Duodenal mucosa (tissue), 2 donors: ENCODE measurements around the gene COL13A1.

ENCODE experiments used
- H3K27ac ChIP-seq: one replicate; pipeline ENCODE4 v1.7.0; 2013; ENCODE audit warnings: low read depth, low read length
- H3K27me3 ChIP-seq, 2 donors: one replicate each; pipeline ENCODE4 v1.7.0; 2013; ENCODE audit warnings: low read length in 2 of 2, control low read depth in 1 of 2; ENCODE audit not compliant: insufficient read depth in 2 of 2, control insufficient read depth in 1 of 2
- H3K36me3 ChIP-seq, 2 donors: one replicate each; pipeline ENCODE4 v1.7.0; 2013; ENCODE audit warnings: low read length in 2 of 2, control low read depth in 1 of 2; ENCODE audit not compliant: insufficient read depth in 2 of 2, control insufficient read depth in 1 of 2
- H3K4me1 ChIP-seq, 2 donors: one replicate each; pipeline ENCODE4 v1.7.0; 2013; ENCODE audit warnings: low read length in 2 of 2, control low read depth in 1 of 2; ENCODE audit not compliant: insufficient read depth in 2 of 2, control insufficient read depth in 1 of 2
- H3K4me3 ChIP-seq, 2 donors: one replicate each; pipeline ENCODE4 v1.7.0; 2013; ENCODE audit warnings: low read length in 2 of 2, low read depth in 1 of 2
- H3K9ac ChIP-seq, 2 donors: one replicate each; pipeline ENCODE4 v1.7.0; 2013; ENCODE audit warnings: low read length in 2 of 2, low read depth in 1 of 2
- H3K9me3 ChIP-seq, 2 donors: one replicate each; pipeline ENCODE4 v1.7.0; 2013; ENCODE audit warnings: low read length in 2 of 2, control low read depth in 1 of 2; ENCODE audit not compliant: control insufficient read depth in 1 of 2

Gene COL13A1

DNA sequence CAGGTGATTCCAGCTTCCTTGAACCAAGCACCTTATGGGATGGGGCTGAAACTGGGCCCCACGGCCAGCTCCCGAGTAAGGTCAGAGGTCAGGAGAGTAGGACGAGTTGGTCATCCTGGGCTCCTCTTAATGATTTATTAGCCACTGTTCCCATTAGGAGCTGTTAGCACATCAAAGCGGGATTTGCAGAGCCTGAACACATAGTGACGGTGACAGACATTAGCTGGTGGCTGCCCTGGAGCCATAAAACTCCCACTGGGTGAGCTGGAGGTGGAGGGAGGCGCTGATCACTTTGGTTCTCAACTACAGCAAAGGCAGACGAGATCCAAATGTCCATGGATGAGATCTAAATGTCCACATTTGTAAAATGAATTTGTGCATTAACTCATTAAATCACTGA lies 48.1 kb downstream of the COL13A1 start:
- Histone ChIP-seq H3K27me3 (peaks cover 0 to 3% of the 10 kb centered on the region in 2 donors), H3K9me3 (no peaks in the 10 kb centered on the region), H3K4me1 (peaks cover 15 to 16% of the 10 kb centered on the region in 2 donors), H3K36me3 (no peaks in the 10 kb centered on the region), H3K9ac (no peak overlapping the region), H3K27ac (no peak overlapping the region), H3K4me3 (no peak overlapping the region)

DNA sequence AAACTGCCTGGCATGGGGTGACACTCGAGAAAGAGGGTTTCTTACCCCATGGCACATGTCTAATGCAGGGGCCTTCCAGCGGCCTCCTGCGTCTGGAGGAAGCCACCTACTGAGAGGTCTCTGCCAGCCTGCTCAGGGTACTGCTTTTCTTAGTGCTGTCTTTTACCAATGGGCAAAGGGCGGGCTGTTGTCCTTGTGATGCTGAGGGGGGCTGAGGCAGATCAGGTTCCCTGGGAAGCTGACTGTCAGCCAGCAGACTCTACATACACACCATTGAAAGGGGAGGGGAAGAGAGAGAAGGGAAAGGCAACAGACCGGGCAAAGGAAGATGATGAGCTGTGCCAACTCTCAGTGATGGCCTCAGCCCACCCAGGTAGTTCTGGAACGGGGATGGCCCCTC lies 48.7 kb downstream of the COL13A1 start:
- H3K27me3 ChIP-seq, result peaks cover 0 to 3% of the 10 kb centered on the region in 2 donors
- peaks cover 19 to 20% of the 10 kb centered on the region in 2 donors for H3K4me1 ChIP-seq
- no peak overlapping the region for H3K27ac ChIP-seq
- no peak overlapping the region for H3K4me3 ChIP-seq
- no peak overlapping the region for H3K9ac ChIP-seq
- no peaks in the 10 kb centered on the region for H3K9me3 ChIP-seq
- no peaks in the 10 kb centered on the region for H3K36me3 ChIP-seq

DNA sequence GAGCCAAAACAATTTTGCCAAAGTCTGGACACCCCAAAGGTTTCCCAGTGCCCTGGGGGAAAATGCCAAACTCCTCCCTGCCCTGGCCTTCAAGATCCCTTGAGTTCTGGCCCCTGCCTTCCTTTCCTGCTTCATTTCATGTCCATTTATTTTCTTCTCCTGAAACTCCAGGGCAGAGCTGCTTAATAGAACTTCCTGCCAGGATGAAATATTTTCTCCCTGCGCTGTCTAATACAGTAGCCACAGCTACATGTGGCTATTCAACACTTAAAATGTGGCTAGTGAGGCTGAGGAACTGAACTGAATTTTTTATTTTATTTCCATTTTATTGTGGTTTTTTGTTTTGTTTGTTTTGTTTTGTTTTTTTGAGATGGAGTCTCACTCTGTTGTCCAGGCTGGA lies 49.6 kb downstream of the COL13A1 start:
- no peak overlapping the region for H3K4me3 ChIP-seq
- H3K4me1 ChIP-seq, result peaks cover 19 to 22% of the 10 kb centered on the region in 2 donors
- peaks cover 0 to 3% of the 10 kb centered on the region in 2 donors for H3K27me3 ChIP-seq
- no peaks in the 10 kb centered on the region for H3K9me3 ChIP-seq
- no peak overlapping the region for H3K27ac ChIP-seq
- no peaks in the 10 kb centered on the region for H3K36me3 ChIP-seq
- no peak overlapping the region for H3K9ac ChIP-seq

DNA sequence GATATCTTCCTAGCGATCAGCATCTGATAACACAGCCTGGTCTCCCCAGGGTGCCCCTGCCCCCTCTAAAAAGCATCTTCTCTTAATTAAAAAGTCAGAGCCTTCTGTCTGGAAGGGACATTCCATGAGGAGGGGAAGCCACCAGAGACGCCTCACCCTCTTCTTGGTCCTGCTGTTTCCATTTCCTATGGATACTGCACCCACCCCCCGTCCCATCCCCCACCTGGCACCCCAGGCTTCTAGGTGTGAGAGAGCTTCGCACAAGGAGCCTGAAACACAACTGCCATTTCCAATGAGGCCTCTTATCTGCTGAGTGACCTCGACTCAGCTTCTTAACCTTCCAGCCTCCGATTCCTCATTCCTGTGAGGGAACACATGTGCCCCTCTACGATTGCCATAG lies 51.4 kb downstream of the COL13A1 start:
- no peak overlapping the region for H3K4me3 ChIP-seq
- no peak overlapping the region for H3K9ac ChIP-seq
- H3K27me3 ChIP-seq, result no peaks in the 10 kb centered on the region
- H3K27ac ChIP-seq, result no peak overlapping the region
- H3K4me1 ChIP-seq, result peaks cover 29 to 33% of the 10 kb centered on the region in 2 donors
- H3K36me3 ChIP-seq, result no peaks in the 10 kb centered on the region
- H3K9me3 ChIP-seq, result no peaks in the 10 kb centered on the region

DNA sequence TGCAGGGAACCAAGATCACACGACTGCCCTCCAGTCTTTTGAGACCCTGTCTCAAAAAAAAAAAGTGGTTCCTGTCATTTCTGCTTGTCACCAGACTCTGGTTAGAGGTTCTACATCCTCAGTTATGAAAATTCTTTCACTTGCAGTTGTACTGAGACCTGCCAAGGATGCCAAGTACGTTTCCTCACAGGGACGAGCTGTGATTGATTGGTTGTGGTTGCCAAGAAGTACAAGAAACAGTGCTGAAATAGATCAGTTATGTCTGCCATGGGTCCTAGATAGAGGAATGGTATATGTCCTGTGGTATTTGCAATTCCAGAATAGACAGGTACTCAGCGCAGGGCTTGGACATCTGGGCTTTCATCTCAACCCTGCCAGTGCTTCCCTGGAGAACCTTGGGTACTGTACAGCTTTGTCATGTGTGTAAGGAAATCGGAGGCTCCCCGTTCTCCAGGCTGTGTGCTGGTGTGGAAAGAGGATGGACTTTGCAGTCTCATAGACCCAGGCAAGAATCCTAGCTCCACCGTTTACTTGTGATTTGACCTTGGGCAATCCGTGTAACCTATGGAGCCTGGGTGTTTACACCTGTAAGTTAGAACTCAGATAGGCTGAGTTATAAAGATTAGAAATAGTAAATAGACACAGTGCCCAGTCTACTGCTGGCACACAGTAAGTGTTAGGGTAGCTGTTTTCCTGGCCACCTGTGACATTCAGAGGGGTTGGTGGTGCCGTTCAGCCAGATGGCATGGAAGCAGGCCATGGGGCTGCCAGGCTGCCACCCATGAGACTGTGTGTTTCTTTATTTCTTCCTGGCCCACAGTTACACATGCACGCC lies 53.0 kb downstream of the COL13A1 start:
- no peaks in the 10 kb centered on the region for H3K36me3 ChIP-seq
- H3K4me1 ChIP-seq, result peaks cover 29 to 36% of the 10 kb centered on the region in 2 donors
- H3K4me3 ChIP-seq, result no peak overlapping the region
- H3K27ac ChIP-seq, result peak overlapping the region; percentile 45
- H3K9me3 ChIP-seq, result no peaks in the 10 kb centered on the region
- no peak overlapping the region for H3K9ac ChIP-seq
- no peaks in the 10 kb centered on the region for H3K27me3 ChIP-seq

DNA sequence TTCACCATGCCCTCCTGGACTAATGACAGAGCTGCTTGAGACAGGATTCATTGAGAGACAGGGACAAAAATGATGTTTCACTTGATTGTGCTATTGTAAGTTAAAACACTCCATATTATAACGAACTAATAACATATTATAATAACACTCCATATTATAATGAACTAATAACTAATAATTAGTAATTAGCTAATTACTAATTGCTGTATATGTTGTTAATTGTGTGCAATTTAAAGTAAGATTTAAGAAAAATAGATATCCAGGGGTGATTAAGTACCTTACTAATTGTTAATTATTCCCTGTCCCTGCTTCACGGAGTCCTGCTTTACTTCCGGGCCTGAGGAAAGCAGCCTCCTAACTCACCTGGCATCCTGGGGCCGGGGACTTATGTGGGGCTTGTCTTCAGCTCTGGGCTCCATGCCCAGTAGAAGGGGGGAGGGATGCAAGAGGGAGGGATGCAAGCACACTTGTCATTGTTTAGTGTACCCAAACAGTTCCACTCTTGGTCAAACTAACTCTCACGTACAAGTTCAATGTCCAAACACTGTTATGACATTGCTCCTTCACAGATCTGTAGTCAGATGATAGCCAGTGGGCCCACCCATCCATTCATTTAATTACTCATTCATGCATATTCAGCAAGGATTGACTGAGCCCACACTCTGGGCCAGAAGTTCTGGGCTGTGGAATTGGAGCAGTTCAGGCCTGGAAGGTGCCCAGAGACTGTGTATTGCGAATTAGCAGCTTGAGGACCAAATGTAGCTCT lies 53.8 kb downstream of the COL13A1 start:
- peaks cover 35 to 41% of the 10 kb centered on the region in 2 donors for H3K4me1 ChIP-seq
- H3K9me3 ChIP-seq, result no peaks in the 10 kb centered on the region
- H3K27ac ChIP-seq, result peak overlapping the region; percentile 45
- H3K36me3 ChIP-seq, result no peaks in the 10 kb centered on the region
- H3K27me3 ChIP-seq, result no peaks in the 10 kb centered on the region
- no peak overlapping the region for H3K9ac ChIP-seq
- H3K4me3 ChIP-seq, result no peak overlapping the region

DNA sequence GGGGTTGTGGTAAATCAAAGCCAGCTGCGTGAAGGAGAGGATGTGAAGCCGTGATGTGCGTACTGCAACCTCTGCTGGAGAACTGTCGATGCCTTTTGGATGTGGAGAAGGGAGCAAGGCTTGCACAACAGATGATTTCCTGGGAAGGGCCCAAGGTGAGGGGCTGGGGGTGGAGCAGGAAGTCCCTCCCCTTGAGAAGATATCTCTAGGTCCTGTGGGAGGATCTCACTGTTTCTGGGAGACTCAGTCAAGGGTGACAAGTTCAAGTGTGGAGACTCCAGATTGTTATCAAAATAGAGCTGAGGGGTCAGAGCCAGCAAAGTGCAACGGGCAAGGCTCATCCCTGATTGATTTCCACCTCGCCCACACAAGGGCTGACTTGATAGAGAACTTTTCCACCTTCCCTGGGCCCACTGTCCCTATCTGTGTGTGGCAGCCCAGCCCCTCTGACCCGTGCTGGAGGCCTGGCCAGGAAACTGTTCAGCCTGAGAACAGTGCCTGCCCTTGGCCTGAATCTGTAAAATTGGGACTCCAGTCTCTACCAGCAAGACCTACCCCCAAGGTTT lies 55.0 kb downstream of the COL13A1 start:
- H3K9me3 ChIP-seq, result no peaks in the 10 kb centered on the region
- H3K27me3 ChIP-seq, result no peaks in the 10 kb centered on the region
- H3K4me3 ChIP-seq, result no peak overlapping the region
- H3K27ac ChIP-seq, result no peak overlapping the region
- H3K36me3 ChIP-seq, result no peaks in the 10 kb centered on the region
- H3K4me1 ChIP-seq, result peaks cover 44 to 51% of the 10 kb centered on the region in 2 donors
- H3K9ac ChIP-seq, result peak overlapping the region in 1 of 2 donors; percentile 15

DNA sequence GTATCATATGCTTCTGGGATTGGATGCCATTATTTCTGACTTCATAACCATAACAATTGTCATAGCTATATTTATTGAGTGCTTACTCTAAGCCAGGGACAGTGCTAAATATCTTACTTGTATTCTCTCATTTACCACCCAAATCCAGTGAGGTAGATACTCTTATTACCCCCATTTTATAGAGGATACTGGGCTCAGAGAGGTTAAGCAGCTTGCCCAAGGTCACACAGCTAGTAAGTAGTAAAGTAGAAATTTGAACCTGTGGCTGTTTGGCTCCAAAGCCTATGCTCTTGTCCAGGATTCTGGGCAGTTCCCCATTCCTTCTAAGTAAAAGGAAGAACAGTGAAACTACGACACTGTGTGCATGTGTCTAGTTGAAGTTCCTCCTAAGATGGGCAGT lies 56.5 kb downstream of the COL13A1 start:
- Histone ChIP-seq H3K9ac (no peak overlapping the region), H3K36me3 (no peaks in the 10 kb centered on the region), H3K4me3 (no peak overlapping the region), H3K4me1 (peaks cover 52 to 55% of the 10 kb centered on the region in 2 donors), H3K27ac (no peak overlapping the region), H3K9me3 (no peaks in the 10 kb centered on the region), H3K27me3 (no peaks in the 10 kb centered on the region)

DNA sequence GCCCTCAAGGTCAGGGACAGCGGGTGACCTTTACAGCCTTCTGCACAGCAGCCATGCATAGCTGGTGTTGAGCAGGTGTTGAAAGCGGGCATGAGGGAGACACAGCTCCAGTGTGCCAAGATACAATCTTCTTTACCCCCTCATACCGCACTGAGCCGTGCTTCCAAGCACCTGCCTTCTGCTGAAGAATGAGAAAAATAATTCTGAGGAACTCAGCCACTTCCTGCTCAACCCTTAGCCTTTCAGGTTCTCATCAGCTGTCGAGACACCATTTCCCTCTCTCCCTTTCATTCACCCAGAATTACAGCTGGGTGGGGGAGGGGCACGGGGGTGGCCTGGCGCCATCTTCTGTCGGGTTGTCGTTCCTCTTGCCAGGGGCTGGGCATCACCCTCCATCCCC lies 58.6 kb downstream of the COL13A1 start:
- H3K27me3 ChIP-seq, result no peaks in the 10 kb centered on the region
- H3K4me1 ChIP-seq, result peaks cover 43 to 55% of the 10 kb centered on the region in 2 donors
- H3K27ac ChIP-seq, result no peak overlapping the region
- no peak overlapping the region for H3K4me3 ChIP-seq
- H3K9ac ChIP-seq, result no peak overlapping the region
- no peaks in the 10 kb centered on the region for H3K9me3 ChIP-seq
- no peaks in the 10 kb centered on the region for H3K36me3 ChIP-seq
